Liver (tissue), 10 donors: ENCODE results near the gene FIGNL1. TPM values are rescaled to one million over a fixed set of nuclear protein-coding genes. Genes with fewer than 3 reads are reported as not detected.

Experiments used
- DNase-seq: peaks from one replicate; pipeline ENCODE4 v3.0.0-alpha.2; 2017; ENCODE audit warnings: low spot score
- H3K27ac ChIP-seq, 2 donors: one replicate each; pipeline ENCODE4 v1.7.0; 2013; ENCODE audit warnings: inconsistent platforms in 2 of 2, low read length in 2 of 2, control low read depth in 1 of 2, low read depth in 1 of 2, mild to moderate bottlenecking in 1 of 2
- H3K27me3 ChIP-seq, 4 donors: one replicate each; pipeline versions ENCODE4 v1.6.1 to v1.7.0; 2013; ENCODE audit warnings: low read length in 3 of 4, inconsistent platforms in 1 of 4, mild to moderate bottlenecking in 1 of 4, moderate library complexity in 1 of 4; ENCODE audit not compliant: control insufficient read depth in 4 of 4, insufficient read depth in 4 of 4
- H3K36me3 ChIP-seq, 4 donors: one replicate each; pipeline versions ENCODE4 v1.6.1 to v1.7.0; 2013; ENCODE audit warnings: low read length in 3 of 4, mild to moderate bottlenecking in 3 of 4, low read depth in 1 of 4, moderate library complexity in 1 of 4; ENCODE audit not compliant: control insufficient read depth in 4 of 4, insufficient read depth in 3 of 4
- H3K4me1 ChIP-seq, 4 donors: one replicate each; pipeline versions ENCODE4 v1.6.1 to v1.7.0; 2013; ENCODE audit warnings: low read length in 3 of 4, mild to moderate bottlenecking in 3 of 4, moderate library complexity in 1 of 4; ENCODE audit not compliant: control insufficient read depth in 4 of 4, insufficient read depth in 4 of 4
- H3K4me3 ChIP-seq, 3 donors: one replicate each; pipeline versions ENCODE4 v1.6.1 to v1.7.0; 2013; ENCODE audit warnings: low read length in 3 of 3, control low read depth in 1 of 3, low read depth in 1 of 3, mild to moderate bottlenecking in 1 of 3
- H3K9ac ChIP-seq, 2 donors: one replicate each; pipeline ENCODE4 v1.7.0; 2013; ENCODE audit warnings: low read length in 2 of 2, mild to moderate bottlenecking in 2 of 2, moderate library complexity in 2 of 2, control low read depth in 1 of 2, low read depth in 1 of 2
- H3K9me3 ChIP-seq, 4 donors: one replicate each; pipeline versions ENCODE4 v1.6.1 to v1.7.0; 2013; ENCODE audit warnings: low read length in 3 of 4; ENCODE audit not compliant: control insufficient read depth in 4 of 4
- EGR1 ChIP-seq, 2 donors: IDR thresholded peaks; 2 replicates each; pipeline ENCODE4 v1.6.1; 2016 to 2018; ENCODE audit warnings: antibody characterized with exemption in 2 of 2, low read depth in 2 of 2
- FOXA2 ChIP-seq: IDR thresholded peaks from 2 replicates; pipeline ENCODE4 v1.6.1; 2016; ENCODE audit warnings: antibody characterized with exemption
- GABPA ChIP-seq, 2 donors: IDR thresholded peaks in 1 of 2; conservative IDR thresholded peaks in 1 of 2; 2 replicates each; pipeline ENCODE4 v1.6.1; 2016; ENCODE audit warnings: antibody characterized with exemption in 2 of 2, mild to moderate bottlenecking in 1 of 2, moderate library complexity in 1 of 2
- HNF4A ChIP-seq, 2 donors: conservative IDR thresholded peaks; 2 replicates each; pipeline ENCODE4 v1.6.1; 2016; ENCODE audit warnings: antibody characterized with exemption in 2 of 2, mild to moderate bottlenecking in 2 of 2
- HNF4G ChIP-seq: IDR thresholded peaks from 2 replicates; pipeline ENCODE4 v1.6.1; 2016; ENCODE audit warnings: antibody characterized with exemption
- NR2F2 ChIP-seq: IDR thresholded peaks from 2 replicates; pipeline ENCODE4 v1.6.1; 2016; ENCODE audit warnings: antibody characterized with exemption
- REST ChIP-seq: IDR thresholded peaks from 2 replicates; pipeline ENCODE4 v1.6.1; 2016; ENCODE audit warnings: antibody characterized with exemption, mild to moderate bottlenecking
- SP1 ChIP-seq: IDR thresholded peaks from 2 replicates; pipeline ENCODE4 v1.6.1; 2018; ENCODE audit warnings: antibody characterized with exemption, mild to moderate bottlenecking
- YY1 ChIP-seq: IDR thresholded peaks from 2 replicates; pipeline ENCODE4 v1.6.1; 2016; ENCODE audit warnings: antibody characterized with exemption, mild to moderate bottlenecking
- ZBTB33 ChIP-seq: IDR thresholded peaks from 2 replicates; pipeline ENCODE4 v1.6.1; 2016; ENCODE audit warnings: antibody characterized with exemption
- WGBS: extraction: QIAGEN DNeasy Blood & Tissue Kit; methylation state at CpG from one replicate; pipeline ENCODE4 v1.1.7; 2013; 5-methylcytosine and 5-hydroxymethylcytosine counted together
- polyA plus RNA-seq, 2 donors: library from polyadenylated mRNA; stranded (reverse) in 1 of 2; unstranded in 1 of 2; fragments of 200-250 nt in 1 of 2; fragments of >200 nt in 1 of 2; fragmentation: Nextera tagmentation in 1 of 2; extraction: Ambion mirVana in 1 of 2; gene quantifications; one replicate each; pipeline versions ENCODE4 v1.2.1 to v1.2.3, GENCODE V29; 2013 to 2015
- small RNA-seq: library from RNA; depleted of rRNA; stranded (forward); fragments of <200 nt; gene quantifications from one replicate; pipeline ENCODE3, GENCODE V24; 2014
- total RNA-seq, 2 donors: library from RNA; depleted of rRNA; stranded (reverse); fragments of >200 nt; gene quantifications; one replicate each; pipeline ENCODE4 v1.2.3, GENCODE V29; 2014
- donor health status: healthy.
- donor health status: healthy.
- donor health status: healthy.
- donor health status: healthy.
- donor health status: healthy.

The FIGNL1 gene
- total and polyA plus RNA-seq, 4 donors: 1.2 to 13.2 (median 3.3) TPM

GRCh38 chr7:50396856-50397255 lies 53.3 kb downstream of the FIGNL1 start:
- H3K4me3 ChIP-seq: no peak overlapping the region
- H3K4me1 ChIP-seq: no peaks in the 10 kb centered on the region
- no peak overlapping the region for H3K27ac ChIP-seq
- peaks cover 0 to 4% (median 2%) of the 10 kb centered on the region in 4 donors for H3K27me3 ChIP-seq
- peaks cover 0 to 2% (median under 1%) of the 10 kb centered on the region in 4 donors for H3K9me3 ChIP-seq
- TF ChIP-seq HNF4A (conservative IDR thresholded peaks at IDR 0.05) (no peak), REST (no peak), HNF4G (no peak), GABPA (IDR thresholded peaks at IDR 0.05 in 1 of 2, conservative IDR thresholded peaks at IDR 0.05 in 1 of 2) (no peak), EGR1 (IDR thresholded peaks at IDR 0.05; ENCODE audit: low read depth in 2 of 2) (no peak), NR2F2 (no peak), FOXA2 (no peak), ZBTB33 (no peak), YY1 (no peak)
- H3K36me3 ChIP-seq: no peaks in the 10 kb centered on the region
- no peak for DNase-seq
- 70% methylated on average over 2 of the region's 2 CpGs for WGBS
- H3K9ac ChIP-seq: no peak overlapping the region

- Histone ChIP-seq H3K36me3 (no peaks in the 10 kb centered on the region), H3K9ac (no peak overlapping the region), H3K9me3 (peaks cover 0 to 2% (median 0%) of the 10 kb centered on the region in 4 donors), H3K27me3 (peaks cover 0 to 4% (median 0%) of the 10 kb centered on the region in 4 donors), H3K4me3 (no peak overlapping the region), H3K27ac (no peak overlapping the region), H3K4me1 (no peaks in the 10 kb centered on the region)
- no peak for TF ChIP-seq SP1
- no peak for TF ChIP-seq YY1
- no peak for DNase-seq
- WGBS: 91% methylated on average over 1 of the region's 1 CpG
Observed at GRCh38 chr7:50394315-50394714, 55.8 kb downstream of the FIGNL1 start.

Small RNA genes lying within 50 kb of the gene (small RNA-seq; reads per million reads assigned to genes)
- not detected for gene RNU6-1091P

Other genes with a start within 250 kb of the FIGNL1 start
- 10 to 100 TPM in 1 of 2 donors, 1 to 10 TPM in 1; 9.8 to 43.5 TPM for gene IKZF1, start 145.6 kb downstream of the FIGNL1 start, total RNA-seq
- 1 to 10 TPM; 1.6 to 2.6 TPM for gene IKZF1, start 145.6 kb downstream of the FIGNL1 start, polyA plus RNA-seq
- 10 to 100 TPM; 47.6 to 74.9 TPM for gene DDC, start 115.1 kb upstream of the FIGNL1 start, total RNA-seq
- 10 to 100 TPM; 27.2 to 69.5 TPM for gene DDC, start 115.1 kb upstream of the FIGNL1 start, polyA plus RNA-seq